GDM1 (cell line): ENCODE measurements around the gene SPRR5.

Experiments
- DNase-seq: peaks from one replicate; lab custom pipeline; 2025; lab: John Stamatoyannopoulos, UW

Gene SPRR5

GRCh38 chr1:152946651-152947256, at the start of gene SPRR5:
SPRR5 (plus strand) TSS chr1:152947206; CDS start chr1:152948555, 1,349 bp downstream.
- no peak for DNase-seq

GRCh38 chr1:152899027-152899426, 48.0 kb upstream of the SPRR5 start:
- no peak for DNase-seq

- DNase-seq: no peak
Observed at GRCh38 chr1:152899883-152900282, 47.1 kb upstream of the SPRR5 start.

- DNase-seq: no peak
Observed at GRCh38 chr1:152901631-152902030, 45.4 kb upstream of the SPRR5 start.

- DNase-seq: no peak
Observed at GRCh38 chr1:152902636-152903035, 44.4 kb upstream of the SPRR5 start.

- DNase-seq: no peak
Observed at GRCh38 chr1:152904688-152905440, 42.1 kb upstream of the SPRR5 start.

GRCh38 chr1:152906023-152906565, 40.9 kb upstream of the SPRR5 start:
- no peak for DNase-seq

- DNase-seq: no peak
Observed at GRCh38 chr1:152907686-152908601, 39.1 kb upstream of the SPRR5 start, which contains the start of gene IVL. IVL (plus strand) TSS chr1:152908546; CDS start chr1:152909798, 1,252 bp downstream.

GRCh38 chr1:152909206-152909605, 37.8 kb upstream of the SPRR5 start:
- no peak for DNase-seq

GRCh38 chr1:152912471-152912870, 34.5 kb upstream of the SPRR5 start:
- DNase-seq: no peak

GRCh38 chr1:152912900-152913299, 34.1 kb upstream of the SPRR5 start:
- no peak for DNase-seq

- DNase-seq: no peak
Observed at GRCh38 chr1:152917794-152918193, 29.2 kb upstream of the SPRR5 start.

GRCh38 chr1:152919071-152919470, 27.9 kb upstream of the SPRR5 start:
- DNase-seq: no peak

- no peak for DNase-seq
Observed at GRCh38 chr1:152924191-152924590, 22.8 kb upstream of the SPRR5 start.

- DNase-seq: peak; percentile 26
Observed at GRCh38 chr1:152926091-152926490, 20.9 kb upstream of the SPRR5 start.

- DNase-seq: no peak
Observed at GRCh38 chr1:152928671-152929070, 18.3 kb upstream of the SPRR5 start.

- DNase-seq: no peak
Observed at GRCh38 chr1:152932170-152932811, 14.7 kb upstream of the SPRR5 start.

GRCh38 chr1:152933196-152933595, 13.8 kb upstream of the SPRR5 start:
- DNase-seq: no peak

- DNase-seq: no peak
Observed at GRCh38 chr1:152940614-152941013, 6.4 kb upstream of the SPRR5 start.

GRCh38 chr1:152941037-152941711, 5.8 kb upstream of the SPRR5 start:
- DNase-seq: no peak

GRCh38 chr1:152942161-152942560, 4.8 kb upstream of the SPRR5 start:
- DNase-seq: no peak
